GM23248 (cell line): ENCODE results near the gene LLGL2.

ENCODE experiments used
- EZH2 ChIP-seq: fragments of 200-600 bp; sonication (generic); IDR thresholded peaks from 2 replicates; pipeline ENCODE4 v1.6.1; 2018; ENCODE audit warnings: antibody characterized with exemption, mild to moderate bottlenecking; ENCODE audit not compliant: insufficient read depth, poor library complexity, severe bottlenecking
- EZH2phosphoT487 ChIP-seq: fragments of 200-600 bp; sonication (generic); IDR thresholded peaks from 2 replicates; pipeline ENCODE4 v1.6.1; 2018; ENCODE audit warnings: antibody characterized with exemption, moderate library complexity, mild to moderate bottlenecking, low read depth; ENCODE audit not compliant: insufficient read depth

- TF ChIP-seq EZH2, result no peak
- TF ChIP-seq EZH2phosphoT487, result no peak
Observed at GRCh38 chr17:75594499-75595283, 69.2 kb downstream of the LLGL2 start.
